H1 (cell line): ENCODE measurements around the gene RAB11B. TPM values are rescaled to one million over a fixed set of nuclear protein-coding genes. Genes with fewer than 3 reads are reported as not detected.
A peak's percentile ranks its signal among the peaks of the same experiment; 100 is the strongest.

Experiments
- microRNA-seq, 2 experiments: library from miRNA; unstranded; fragments of <30 nt; microRNA quantifications; one replicate each; pipeline versions ENCODE4 to v1.2.0, GENCODE V29; 2016 to 2020; ENCODE audit warnings: borderline microRNAs expressed in 2 of 2, borderline number of aligned reads in 2 of 2, borderline replicate concordance in 1 of 2
- polyA plus RNA-seq, 7 experiments: library from polyadenylated mRNA; depleted of rRNA in 3 of 7; stranded (reverse) in 5 of 7; unstranded in 2 of 7; fragments of >200 nt in 5 of 7; fragments of 200-250 nt in 2 of 7; gene quantifications; 1 replicate in 5 of 7; 2 replicates in 1 of 7; 4 replicates in 1 of 7; pipeline versions ENCODE4 v1.2.1 to v1.2.3, GENCODE V29; 2011 to 2013; ENCODE audit warnings: missing spikeins in 2 of 7, mixed read lengths in 2 of 7
- small RNA-seq: library from polyadenylated mRNA; stranded (forward); fragments of <200 nt; extraction: miRNeasy Mini kit (QIAGEN cat#:217004); gene quantifications from one replicate; pipeline ENCODE3, GENCODE V24; 2013; ENCODE audit not compliant: insufficient read depth
- total RNA-seq: library from RNA; stranded (reverse); fragmentation: NEBNext Ultra II Directional; extraction: Animal tissue kit (Norgen Biotek cat#: 25700); gene quantifications from 2 replicates; pipeline ENCODE4 v1.2.1, GENCODE V29; 2021

Gene RAB11B
- total and polyA plus RNA-seq, 2 of the 8 experiments (the other 6 are each of a cell fraction or from before 2014, with no cell fraction given): 50.2 to 85.8 TPM

Small RNAs within 50 kb of the gene (microRNA-seq; reads per million reads assigned to microRNA genes)
- gene MIR4999: 1.0 to 1.1 reads per million in 2 experiments

Small RNAs within 50 kb of the gene (small RNA-seq; reads per million reads assigned to genes)
- gene MIR4999: 1.9 reads per million, percentile 12 among the genes with 10 or more reads in this experiment

Other genes starting within 250 kb of the RAB11B start
- 38.7 and 39.0 TPM in 2 replicates for gene FBN3, start 240.8 kb upstream of the RAB11B start, total RNA-seq
- gene FBN3, start 240.8 kb upstream of the RAB11B start, polyA plus RNA-seq (2011; rRNA removed): 37.1 and 64.1 TPM in 2 replicates
- gene CERS4, start 181.0 kb upstream of the RAB11B start, total RNA-seq: 88.2 and 96.5 TPM in 2 replicates
- gene CERS4, start 181.0 kb upstream of the RAB11B start, polyA plus RNA-seq (2011; rRNA removed): 179 and 183 TPM in 2 replicates
- gene CD320, start 82.0 kb upstream of the RAB11B start, total RNA-seq: 80.4 and 82.6 TPM in 2 replicates
- 157 and 228 TPM in 2 replicates for gene CD320, start 82.0 kb upstream of the RAB11B start, polyA plus RNA-seq (2011; rRNA removed)
- 51.6 and 54.4 TPM in 2 replicates for gene NDUFA7, start 69.0 kb upstream of the RAB11B start, total RNA-seq
- 285 and 286 TPM in 2 replicates for gene NDUFA7, start 69.0 kb upstream of the RAB11B start, polyA plus RNA-seq (2011; rRNA removed)
- gene RPS28, start 68.9 kb upstream of the RAB11B start, total RNA-seq: 1,699 and 1,856 TPM in 2 replicates
- gene RPS28, start 68.9 kb upstream of the RAB11B start, polyA plus RNA-seq (2011; rRNA removed): 1,241 and 1,463 TPM in 2 replicates
- gene KANK3, start 47.1 kb upstream of the RAB11B start, total RNA-seq: 2.3 and 2.5 TPM in 2 replicates
- 4.2 and 5.7 TPM in 2 replicates for gene KANK3, start 47.1 kb upstream of the RAB11B start, polyA plus RNA-seq (2011; rRNA removed)
- 1.8 and 2.3 TPM in 2 replicates for gene ANGPTL4, start 26.2 kb upstream of the RAB11B start, total RNA-seq
- 5.1 and 6.5 TPM in 2 replicates for gene ANGPTL4, start 26.2 kb upstream of the RAB11B start, polyA plus RNA-seq (2011; rRNA removed)
- gene MARCHF2, start 22.9 kb downstream of the RAB11B start, total RNA-seq: 18.5 and 19.7 TPM in 2 replicates
- 46.2 and 49.2 TPM in 2 replicates for gene MARCHF2, start 22.9 kb downstream of the RAB11B start, polyA plus RNA-seq (2011; rRNA removed)
- gene HNRNPM, start 54.6 kb downstream of the RAB11B start, total RNA-seq: 448 and 474 TPM in 2 replicates
- 375 and 545 TPM in 2 replicates for gene HNRNPM, start 54.6 kb downstream of the RAB11B start, polyA plus RNA-seq (2011; rRNA removed)
- gene PRAM1, start 112.3 kb downstream of the RAB11B start, total RNA-seq: 0.23 and 0.43 TPM in 2 replicates
- gene PRAM1, start 112.3 kb downstream of the RAB11B start, polyA plus RNA-seq (2011; rRNA removed): 0.06 and 0.17 TPM in 2 replicates
- 23.6 and 26.8 TPM in 2 replicates for gene ZNF414, start 123.8 kb downstream of the RAB11B start, total RNA-seq
- 9.7 and 21.4 TPM in 2 replicates for gene ZNF414, start 123.8 kb downstream of the RAB11B start, polyA plus RNA-seq (2011; rRNA removed)
- gene MYO1F, start 187.1 kb downstream of the RAB11B start, total RNA-seq: 2.2 and 4.6 TPM in 2 replicates
- 1.4 and 3.1 TPM in 2 replicates for gene MYO1F, start 187.1 kb downstream of the RAB11B start, polyA plus RNA-seq (2011; rRNA removed)
- gene ADAMTS10, start 220.4 kb downstream of the RAB11B start, total RNA-seq: 14.0 and 17.4 TPM in 2 replicates
- gene ADAMTS10, start 220.4 kb downstream of the RAB11B start, polyA plus RNA-seq (2011; rRNA removed): 6.9 and 16.1 TPM in 2 replicates
- not detected in 2 replicates for gene NFILZ, start 240.3 kb downstream of the RAB11B start, total RNA-seq
- gene NFILZ, start 240.3 kb downstream of the RAB11B start, polyA plus RNA-seq (2011; rRNA removed): not detected in 2 replicates